ENCODE results near the gene MRPS26.
"Not testable (repeated sequence)": the region's sequence is repeated elsewhere in the genome, so short reads cannot be mapped to it uniquely, and the experiment has no call there.

- not testable (repeated sequence) for TF ChIP-seq POLR2A (IDR thresholded peaks at IDR 0.05; ENCODE audit: low read length); GATA1 (IDR thresholded peaks at IDR 0.05; ENCODE audit: low read depth, low read length)
Observed at GRCh38 chr20:3015302-3015701, 30.6 kb upstream of the MRPS26 start.

Data from erythroblast (primary cell).